GM23338 (cell line): ENCODE measurements around the gene BLOC1S3. TPM values are rescaled to one million over a fixed set of nuclear protein-coding genes. Genes with fewer than 3 reads are reported as not detected.

ENCODE experiments used
- ATAC-seq: fragments of 200-7000 bp; cut with Tn5 transposase; 3 replicates; pipeline ENCODE4 v1.9.1; 2020
- DNase-seq: peaks from one replicate; pipeline ENCODE4 v3.0.0-alpha.2; 2015; ENCODE audit warnings: low spot score
- H2AFZ ChIP-seq: fragments of 200-600 bp; sonication (generic); 2 replicates; pipeline ENCODE4 v1.8.0; 2016; ENCODE audit warnings: antibody characterized with exemption, mild to moderate bottlenecking, moderate library complexity
- H3F3A ChIP-seq: fragments of 200-600 bp; sonication (generic); replicated peaks from 2 replicates; pipeline ENCODE4 v1.8.0; 2017; ENCODE audit warnings: antibody characterized with exemption, mixed run types, low read depth
- H3K27ac ChIP-seq: fragments of 200-600 bp; sonication (generic); 2 replicates; pipeline ENCODE4 v1.6.1; 2016; ENCODE audit warnings: low read depth
- H3K27me3 ChIP-seq: fragments of 200-600 bp; sonication (generic); 2 replicates; pipeline ENCODE4 v1.8.0; 2016; ENCODE audit warnings: mild to moderate bottlenecking, mixed run types, moderate library complexity; ENCODE audit not compliant: insufficient read depth
- H3K36me3 ChIP-seq: fragments of 200-600 bp; sonication (generic); 2 replicates; pipeline ENCODE4 v1.8.0; 2016; ENCODE audit warnings: mild to moderate bottlenecking; ENCODE audit not compliant: insufficient read depth
- H3K4me1 ChIP-seq: fragments of 200-600 bp; sonication (generic); 2 replicates; pipeline ENCODE4 v1.8.0; 2016; ENCODE audit warnings: mild to moderate bottlenecking, moderate library complexity; ENCODE audit not compliant: insufficient read depth
- H3K4me2 ChIP-seq: fragments of 200-600 bp; sonication (generic); 2 replicates; pipeline ENCODE4 v1.7.1; 2017; ENCODE audit warnings: mixed run types
- H3K4me3 ChIP-seq: fragments of 200-600 bp; sonication (generic); 2 replicates; pipeline ENCODE4 v1.6.1; 2016; ENCODE audit warnings: mixed run types
- H3K79me2 ChIP-seq: fragments of 200-600 bp; sonication (generic); replicated peaks from 2 replicates; pipeline ENCODE4 v1.8.0; 2017; ENCODE audit warnings: mild to moderate bottlenecking; ENCODE audit not compliant: insufficient read depth
- H3K9me2 ChIP-seq: fragments of 200-600 bp; sonication (generic); 2 replicates; pipeline ENCODE4 v1.8.0; 2017; ENCODE audit not compliant: insufficient read depth
- H4K20me1 ChIP-seq: fragments of 200-600 bp; sonication (generic); replicated peaks from 2 replicates; pipeline ENCODE4 v1.8.0; 2017; ENCODE audit warnings: mild to moderate bottlenecking; ENCODE audit not compliant: insufficient read depth
- H3K27ac Mint-ChIP-seq: 2 replicates; pipeline ENCODE4 v1.8.0; 2020; ENCODE audit warnings: inconsistent platforms, mild to moderate bottlenecking, moderate library complexity, mixed read lengths
- H3K27me3 Mint-ChIP-seq: 3 replicates; pipeline ENCODE4 v1.8.0; 2022; ENCODE audit warnings: low read depth, mild to moderate bottlenecking, moderate library complexity, mixed read lengths, inconsistent platforms; ENCODE audit not compliant: insufficient read depth, poor library complexity
- H3K36me3 Mint-ChIP-seq: 3 replicates; pipeline ENCODE4 v1.8.0; 2021; ENCODE audit warnings: low read depth, mild to moderate bottlenecking, inconsistent platforms, moderate library complexity, mixed read lengths
- H3K4me1 Mint-ChIP-seq: 3 replicates; pipeline ENCODE4 v1.8.0; 2020; ENCODE audit warnings: mild to moderate bottlenecking, inconsistent platforms, mixed read lengths
- H3K4me3 Mint-ChIP-seq: 3 replicates; pipeline ENCODE4 v1.8.0; 2021; ENCODE audit warnings: moderate library complexity, mild to moderate bottlenecking, inconsistent platforms, mixed read lengths
- H3K9me3 Mint-ChIP-seq: 3 replicates; pipeline ENCODE4 v1.8.0; 2020; ENCODE audit warnings: moderate library complexity, mild to moderate bottlenecking, inconsistent platforms, mixed read lengths
- CREB1 ChIP-seq: fragments of 250-450 bp; sonication (Bioruptor Pico); IDR thresholded peaks from 2 replicates; pipeline ENCODE4 v1.5.0; 2020; ENCODE audit warnings: low read depth, mild to moderate bottlenecking, moderate library complexity
- EZH2 ChIP-seq: fragments of 200-600 bp; sonication (generic); IDR thresholded peaks from one replicate; pipeline ENCODE4 v1.8.0; 2017; ENCODE audit warnings: antibody characterized with exemption, mild to moderate bottlenecking, low read depth; ENCODE audit not compliant: unreplicated experiment
- EZH2phosphoT487 ChIP-seq: fragments of 200-600 bp; sonication (generic); IDR thresholded peaks from one replicate; pipeline ENCODE4 v1.8.1; 2018; ENCODE audit warnings: antibody characterized with exemption; ENCODE audit not compliant: unreplicated experiment
- JUNB ChIP-seq: IDR thresholded peaks from one replicate; pipeline ENCODE4 v1.6.1; 2016; ENCODE audit warnings: antibody characterized with exemption; ENCODE audit not compliant: unreplicated experiment
- NANOG ChIP-seq: IDR thresholded peaks from 2 replicates; pipeline ENCODE4 v1.6.1; 2016; ENCODE audit warnings: antibody characterized with exemption, borderline replicate concordance
- POLR2AphosphoS5 ChIP-seq: IDR thresholded peaks from 2 replicates; pipeline ENCODE4 v1.6.1; 2016; ENCODE audit warnings: antibody characterized with exemption, low read depth
- STAT1 ChIP-seq: IDR thresholded peaks from one replicate; pipeline ENCODE4 v1.6.1; 2016; ENCODE audit warnings: antibody characterized with exemption; ENCODE audit not compliant: unreplicated experiment
- ZNF114 ChIP-seq: fragments of 250-450 bp; sonication (Bioruptor Pico); IDR thresholded peaks from 2 replicates; pipeline ENCODE4 v1.5.0; 2020; ENCODE audit warnings: mild to moderate bottlenecking, moderate library complexity
- ZNF331 ChIP-seq: fragments of 250-450 bp; sonication (Bioruptor Pico); IDR thresholded peaks from 2 replicates; pipeline ENCODE4 v1.5.0; 2020; ENCODE audit warnings: low read depth, mild to moderate bottlenecking, moderate library complexity
- polyA plus RNA-seq: library from polyadenylated mRNA; unstranded; fragments of >200 nt; fragmentation: Nextera tagmentation; extraction: Ambion mirVana; gene quantifications from 2 replicates; pipeline ENCODE4 v1.2.1, GENCODE V29; 2016
- total RNA-seq: library from RNA; depleted of rRNA; stranded (reverse); fragments of >200 nt; shearing (Covaris generic); gene quantifications from 2 replicates; pipeline ENCODE4 v1.2.3, GENCODE V29; 2014
- TF ChIP-seq, protein P1 (sequence below): IDR thresholded peaks from one replicate; pipeline ENCODE4 v1.6.1; 2018; ENCODE audit warnings: antibody characterized with exemption; ENCODE audit not compliant: unreplicated experiment
- TF ChIP-seq, protein P2 (sequence below): fragments of 250-450 bp; sonication (Bioruptor Pico); IDR thresholded peaks from 2 replicates; pipeline ENCODE4 v1.5.0; 2020; ENCODE audit warnings: mild to moderate bottlenecking, moderate library complexity
- TF ChIP-seq, protein P3 (sequence below), 2 experiments: fragments of 200-600 bp in 1 of 2; sonication (generic) in 1 of 2; conservative IDR thresholded peaks; 2 replicates each; pipeline versions ENCODE4 v1.5.1 to v1.6.1; 2016 to 2017; ENCODE audit warnings: antibody characterized with exemption in 2 of 2, low read depth in 2 of 2, mild to moderate bottlenecking in 2 of 2, moderate library complexity in 1 of 2
- TF ChIP-seq, protein P4 (sequence below): IDR thresholded peaks from 2 replicates; pipeline ENCODE4 v1.6.1; 2016; ENCODE audit warnings: antibody characterized with exemption

BLOC1S3 gene
- total and polyA plus RNA-seq, 2 experiments from 2014 or later, result 2.5 to 15.9 TPM

DNA sequence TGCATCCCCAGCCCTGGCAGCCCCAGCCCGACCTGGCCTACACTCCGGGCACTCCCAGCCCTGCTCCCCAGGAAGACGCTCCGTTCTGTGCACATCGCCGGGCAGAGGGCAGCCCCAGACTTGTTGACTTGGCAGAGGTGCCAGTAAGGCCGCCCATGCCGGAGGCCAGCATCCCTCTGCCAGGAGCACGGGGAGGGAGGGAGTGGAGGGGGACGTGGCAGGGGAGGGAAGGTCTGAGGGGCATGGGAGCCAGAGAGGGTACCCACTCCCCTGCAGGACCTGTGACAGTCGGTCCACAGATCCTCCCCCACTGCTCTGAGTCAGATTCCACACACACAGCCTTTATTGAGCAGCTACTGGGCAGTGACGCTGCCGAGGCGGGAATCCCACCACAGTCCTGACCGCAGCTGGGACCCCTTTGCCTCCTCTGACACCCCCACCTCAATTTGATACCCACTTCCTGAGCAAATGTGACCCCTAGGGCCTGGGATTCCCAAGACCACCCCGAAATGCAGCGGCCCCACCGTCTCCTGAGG lies 15.9 kb upstream of the BLOC1S3 start:
- no peak for TF ChIP-seq EZH2
- no peak for TF ChIP-seq CREB1 (CRISPR knock-in tag)
- no peak for TF ChIP-seq JUNB
- TF ChIP-seq NANOG, result no peak
- no peak for TF ChIP-seq ZNF114
- TF ChIP-seq, protein P1, sequence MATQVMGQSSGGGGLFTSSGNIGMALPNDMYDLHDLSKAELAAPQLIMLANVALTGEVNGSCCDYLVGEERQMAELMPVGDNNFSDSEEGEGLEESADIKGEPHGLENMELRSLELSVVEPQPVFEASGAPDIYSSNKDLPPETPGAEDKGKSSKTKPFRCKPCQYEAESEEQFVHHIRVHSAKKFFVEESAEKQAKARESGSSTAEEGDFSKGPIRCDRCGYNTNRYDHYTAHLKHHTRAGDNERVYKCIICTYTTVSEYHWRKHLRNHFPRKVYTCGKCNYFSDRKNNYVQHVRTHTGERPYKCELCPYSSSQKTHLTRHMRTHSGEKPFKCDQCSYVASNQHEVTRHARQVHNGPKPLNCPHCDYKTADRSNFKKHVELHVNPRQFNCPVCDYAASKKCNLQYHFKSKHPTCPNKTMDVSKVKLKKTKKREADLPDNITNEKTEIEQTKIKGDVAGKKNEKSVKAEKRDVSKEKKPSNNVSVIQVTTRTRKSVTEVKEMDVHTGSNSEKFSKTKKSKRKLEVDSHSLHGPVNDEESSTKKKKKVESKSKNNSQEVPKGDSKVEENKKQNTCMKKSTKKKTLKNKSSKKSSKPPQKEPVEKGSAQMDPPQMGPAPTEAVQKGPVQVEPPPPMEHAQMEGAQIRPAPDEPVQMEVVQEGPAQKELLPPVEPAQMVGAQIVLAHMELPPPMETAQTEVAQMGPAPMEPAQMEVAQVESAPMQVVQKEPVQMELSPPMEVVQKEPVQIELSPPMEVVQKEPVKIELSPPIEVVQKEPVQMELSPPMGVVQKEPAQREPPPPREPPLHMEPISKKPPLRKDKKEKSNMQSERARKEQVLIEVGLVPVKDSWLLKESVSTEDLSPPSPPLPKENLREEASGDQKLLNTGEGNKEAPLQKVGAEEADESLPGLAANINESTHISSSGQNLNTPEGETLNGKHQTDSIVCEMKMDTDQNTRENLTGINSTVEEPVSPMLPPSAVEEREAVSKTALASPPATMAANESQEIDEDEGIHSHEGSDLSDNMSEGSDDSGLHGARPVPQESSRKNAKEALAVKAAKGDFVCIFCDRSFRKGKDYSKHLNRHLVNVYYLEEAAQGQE, result no peak
- TF ChIP-seq EZH2phosphoT487, result no peak
- TF ChIP-seq ZNF331, result no peak
- TF ChIP-seq, protein P2, sequence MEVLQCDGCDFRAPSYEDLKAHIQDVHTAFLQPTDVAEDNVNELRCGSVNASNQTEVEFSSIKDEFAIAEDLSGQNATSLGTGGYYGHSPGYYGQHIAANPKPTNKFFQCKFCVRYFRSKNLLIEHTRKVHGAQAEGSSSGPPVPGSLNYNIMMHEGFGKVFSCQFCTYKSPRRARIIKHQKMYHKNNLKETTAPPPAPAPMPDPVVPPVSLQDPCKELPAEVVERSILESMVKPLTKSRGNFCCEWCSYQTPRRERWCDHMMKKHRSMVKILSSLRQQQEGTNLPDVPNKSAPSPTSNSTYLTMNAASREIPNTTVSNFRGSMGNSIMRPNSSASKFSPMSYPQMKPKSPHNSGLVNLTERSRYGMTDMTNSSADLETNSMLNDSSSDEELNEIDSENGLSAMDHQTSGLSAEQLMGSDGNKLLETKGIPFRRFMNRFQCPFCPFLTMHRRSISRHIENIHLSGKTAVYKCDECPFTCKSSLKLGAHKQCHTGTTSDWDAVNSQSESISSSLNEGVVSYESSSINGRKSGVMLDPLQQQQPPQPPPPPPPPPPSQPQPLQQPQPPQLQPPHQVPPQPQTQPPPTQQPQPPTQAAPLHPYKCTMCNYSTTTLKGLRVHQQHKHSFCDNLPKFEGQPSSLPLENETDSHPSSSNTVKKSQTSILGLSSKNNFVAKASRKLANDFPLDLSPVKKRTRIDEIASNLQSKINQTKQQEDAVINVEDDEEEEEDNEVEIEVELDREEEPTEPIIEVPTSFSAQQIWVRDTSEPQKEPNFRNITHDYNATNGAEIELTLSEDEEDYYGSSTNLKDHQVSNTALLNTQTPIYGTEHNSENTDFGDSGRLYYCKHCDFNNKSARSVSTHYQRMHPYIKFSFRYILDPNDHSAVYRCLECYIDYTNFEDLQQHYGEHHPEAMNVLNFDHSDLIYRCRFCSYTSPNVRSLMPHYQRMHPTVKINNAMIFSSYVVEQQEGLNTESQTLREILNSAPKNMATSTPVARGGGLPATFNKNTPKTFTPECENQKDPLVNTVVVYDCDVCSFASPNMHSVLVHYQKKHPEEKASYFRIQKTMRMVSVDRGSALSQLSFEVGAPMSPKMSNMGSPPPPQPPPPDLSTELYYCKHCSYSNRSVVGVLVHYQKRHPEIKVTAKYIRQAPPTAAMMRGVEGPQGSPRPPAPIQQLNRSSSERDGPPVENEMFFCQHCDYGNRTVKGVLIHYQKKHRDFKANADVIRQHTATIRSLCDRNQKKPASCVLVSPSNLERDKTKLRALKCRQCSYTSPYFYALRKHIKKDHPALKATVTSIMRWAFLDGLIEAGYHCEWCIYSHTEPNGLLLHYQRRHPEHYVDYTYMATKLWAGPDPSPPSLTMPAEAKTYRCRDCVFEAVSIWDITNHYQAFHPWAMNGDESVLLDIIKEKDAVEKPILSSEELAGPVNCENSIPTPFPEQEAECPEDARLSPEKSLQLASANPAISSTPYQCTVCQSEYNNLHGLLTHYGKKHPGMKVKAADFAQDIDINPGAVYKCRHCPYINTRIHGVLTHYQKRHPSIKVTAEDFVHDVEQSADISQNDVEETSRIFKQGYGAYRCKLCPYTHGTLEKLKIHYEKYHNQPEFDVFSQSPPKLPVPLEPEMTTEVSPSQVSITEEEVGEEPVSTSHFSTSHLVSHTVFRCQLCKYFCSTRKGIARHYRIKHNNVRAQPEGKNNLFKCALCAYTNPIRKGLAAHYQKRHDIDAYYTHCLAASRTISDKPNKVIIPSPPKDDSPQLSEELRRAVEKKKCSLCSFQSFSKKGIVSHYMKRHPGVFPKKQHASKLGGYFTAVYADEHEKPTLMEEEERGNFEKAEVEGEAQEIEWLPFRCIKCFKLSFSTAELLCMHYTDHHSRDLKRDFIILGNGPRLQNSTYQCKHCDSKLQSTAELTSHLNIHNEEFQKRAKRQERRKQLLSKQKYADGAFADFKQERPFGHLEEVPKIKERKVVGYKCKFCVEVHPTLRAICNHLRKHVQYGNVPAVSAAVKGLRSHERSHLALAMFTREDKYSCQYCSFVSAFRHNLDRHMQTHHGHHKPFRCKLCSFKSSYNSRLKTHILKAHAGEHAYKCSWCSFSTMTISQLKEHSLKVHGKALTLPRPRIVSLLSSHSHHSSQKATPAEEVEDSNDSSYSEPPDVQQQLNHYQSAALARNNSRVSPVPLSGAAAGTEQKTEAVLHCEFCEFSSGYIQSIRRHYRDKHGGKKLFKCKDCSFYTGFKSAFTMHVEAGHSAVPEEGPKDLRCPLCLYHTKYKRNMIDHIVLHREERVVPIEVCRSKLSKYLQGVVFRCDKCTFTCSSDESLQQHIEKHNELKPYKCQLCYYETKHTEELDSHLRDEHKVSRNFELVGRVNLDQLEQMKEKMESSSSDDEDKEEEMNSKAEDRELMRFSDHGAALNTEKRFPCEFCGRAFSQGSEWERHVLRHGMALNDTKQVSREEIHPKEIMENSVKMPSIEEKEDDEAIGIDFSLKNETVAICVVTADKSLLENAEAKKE (CRISPR knock-in tag), result no peak
- TF ChIP-seq, protein P3, sequence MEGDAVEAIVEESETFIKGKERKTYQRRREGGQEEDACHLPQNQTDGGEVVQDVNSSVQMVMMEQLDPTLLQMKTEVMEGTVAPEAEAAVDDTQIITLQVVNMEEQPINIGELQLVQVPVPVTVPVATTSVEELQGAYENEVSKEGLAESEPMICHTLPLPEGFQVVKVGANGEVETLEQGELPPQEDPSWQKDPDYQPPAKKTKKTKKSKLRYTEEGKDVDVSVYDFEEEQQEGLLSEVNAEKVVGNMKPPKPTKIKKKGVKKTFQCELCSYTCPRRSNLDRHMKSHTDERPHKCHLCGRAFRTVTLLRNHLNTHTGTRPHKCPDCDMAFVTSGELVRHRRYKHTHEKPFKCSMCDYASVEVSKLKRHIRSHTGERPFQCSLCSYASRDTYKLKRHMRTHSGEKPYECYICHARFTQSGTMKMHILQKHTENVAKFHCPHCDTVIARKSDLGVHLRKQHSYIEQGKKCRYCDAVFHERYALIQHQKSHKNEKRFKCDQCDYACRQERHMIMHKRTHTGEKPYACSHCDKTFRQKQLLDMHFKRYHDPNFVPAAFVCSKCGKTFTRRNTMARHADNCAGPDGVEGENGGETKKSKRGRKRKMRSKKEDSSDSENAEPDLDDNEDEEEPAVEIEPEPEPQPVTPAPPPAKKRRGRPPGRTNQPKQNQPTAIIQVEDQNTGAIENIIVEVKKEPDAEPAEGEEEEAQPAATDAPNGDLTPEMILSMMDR (conservative IDR thresholded peaks at IDR 0.05; ENCODE audit: low read depth in 2 of 2), result no peak
- no peak for TF ChIP-seq POLR2AphosphoS5
- TF ChIP-seq, protein P4, sequence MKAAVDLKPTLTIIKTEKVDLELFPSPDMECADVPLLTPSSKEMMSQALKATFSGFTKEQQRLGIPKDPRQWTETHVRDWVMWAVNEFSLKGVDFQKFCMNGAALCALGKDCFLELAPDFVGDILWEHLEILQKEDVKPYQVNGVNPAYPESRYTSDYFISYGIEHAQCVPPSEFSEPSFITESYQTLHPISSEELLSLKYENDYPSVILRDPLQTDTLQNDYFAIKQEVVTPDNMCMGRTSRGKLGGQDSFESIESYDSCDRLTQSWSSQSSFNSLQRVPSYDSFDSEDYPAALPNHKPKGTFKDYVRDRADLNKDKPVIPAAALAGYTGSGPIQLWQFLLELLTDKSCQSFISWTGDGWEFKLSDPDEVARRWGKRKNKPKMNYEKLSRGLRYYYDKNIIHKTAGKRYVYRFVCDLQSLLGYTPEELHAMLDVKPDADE, result no peak
- no peak for TF ChIP-seq STAT1
- H3K27ac ChIP-seq, result no peak overlapping the region
- no peak overlapping the region for H3K27ac Mint-ChIP-seq
- no peaks in the 10 kb centered on the region; the same call in 1 of the 2 replicates for H3F3A ChIP-seq
- no peak overlapping the region for H3K4me2 ChIP-seq
- no peak overlapping the region for H3K4me3 Mint-ChIP-seq
- no peak overlapping the region for H3K4me3 ChIP-seq
- no peaks in the 10 kb centered on the region; the same call in 1 of the 2 replicates for H4K20me1 ChIP-seq
- no peaks in the 10 kb centered on the region for H3K9me2 ChIP-seq
- H3K4me1 Mint-ChIP-seq, result peaks cover 20% of the 10 kb centered on the region
- no peaks in the 10 kb centered on the region for H3K79me2 ChIP-seq
- H3K9me3 Mint-ChIP-seq, result no peaks in the 10 kb centered on the region; the same call in 2 of the 3 replicates
- no peak overlapping the region for H2AFZ ChIP-seq
- H3K36me3 ChIP-seq, result no peaks in the 10 kb centered on the region
- H3K27me3 ChIP-seq, result no peaks in the 10 kb centered on the region
- DNase-seq (no peak), ATAC-seq (no peak)
- H3K4me1 ChIP-seq, result 0 out of 2 replicates have a peak, but pooled peaks cover 4% of the 10 kb centered on the region
- peaks cover 19% of the 10 kb centered on the region for H3K27me3 Mint-ChIP-seq
- H3K36me3 Mint-ChIP-seq, result no peaks in the 10 kb centered on the region
